Common myeloid progenitor, CD34-positive (primary cell): Measurements from ENCODE around the gene SLC40A1.

Experiments
- CTCF ChIA-PET: fragments of 350-600 bp; sonication (Branson Sonifier 250); formaldehyde crosslinking; loops from one replicate; lab custom pipeline; 2021; ENCODE audit warnings: antibody characterized with exemption; lab: Charles Lee
- POLR2A ChIA-PET: fragments of 350-600 bp; sonication (Branson Sonifier 250); formaldehyde crosslinking; loops from one replicate; lab custom pipeline; 2021; ENCODE audit warnings: antibody characterized with exemption; lab: Charles Lee
- DNase-seq, 3 donors: peaks; one replicate each; pipeline versions ENCODE4 v3.0.0 to v3.0.0-alpha.2; 2013
- H3K27ac ChIP-seq, 2 experiments: 1 replicate in 1 of 2; 2 replicates in 1 of 2; pipeline ENCODE4 v1.7.0; 2013; ENCODE audit warnings: inconsistent platforms in 2 of 2, low read length in 2 of 2, mild to moderate bottlenecking in 2 of 2, low read depth in 1 of 2, moderate library complexity in 1 of 2; ENCODE audit not compliant: severe bottlenecking in 2 of 2, insufficient read depth in 1 of 2, poor library complexity in 1 of 2
- H3K27me3 ChIP-seq, 5 experiments: replicated peaks in 2 of 5; 1 replicate in 3 of 5; 2 replicates in 2 of 5; pipeline versions ENCODE4 v1.6.1 to v1.7.0; 2013; ENCODE audit warnings: low read length in 4 of 5, mild to moderate bottlenecking in 2 of 5, moderate library complexity in 2 of 5, inconsistent platforms in 1 of 5; ENCODE audit not compliant: insufficient read depth in 5 of 5, control insufficient read depth in 4 of 5
- H3K36me3 ChIP-seq, 4 experiments: 1 replicate in 2 of 4; 2 replicates in 2 of 4; pipeline versions ENCODE4 v1.6.1 to v1.7.0; 2013; ENCODE audit warnings: low read length in 3 of 4, control low read depth in 1 of 4, mild to moderate bottlenecking in 1 of 4; ENCODE audit not compliant: control insufficient read depth in 4 of 4, insufficient read depth in 4 of 4
- H3K4me1 ChIP-seq, 4 experiments: 1 replicate in 3 of 4; 2 replicates in 1 of 4; pipeline versions ENCODE4 v1.6.1 to v1.7.1; 2013; ENCODE audit warnings: low read length in 3 of 4, mild to moderate bottlenecking in 3 of 4, control low read depth in 1 of 4, inconsistent platforms in 1 of 4, moderate library complexity in 1 of 4; ENCODE audit not compliant: control insufficient read depth in 4 of 4, insufficient read depth in 4 of 4; ENCODE audit errors: control extremely low read depth in 1 of 4
- H3K4me3 ChIP-seq, 7 experiments: 1 replicate in 4 of 7; 2 replicates in 3 of 7; pipeline versions ENCODE4 v1.5.1 to v1.7.0; 2013; ENCODE audit warnings: mild to moderate bottlenecking in 7 of 7, low read length in 6 of 7, moderate library complexity in 6 of 7, inconsistent platforms in 2 of 7, low read depth in 2 of 7, control low read depth in 1 of 7; ENCODE audit not compliant: insufficient read depth in 4 of 7, control insufficient read depth in 1 of 7; ENCODE audit errors: extremely low read depth in 1 of 7
- H3K9me3 ChIP-seq, 5 experiments: 1 replicate in 4 of 5; 2 replicates in 1 of 5; pipeline versions ENCODE4 v1.6.1 to v1.7.1; 2013; ENCODE audit warnings: low read length in 4 of 5, mild to moderate bottlenecking in 2 of 5, inconsistent platforms in 1 of 5, low read depth in 1 of 5, moderate library complexity in 1 of 5; ENCODE audit not compliant: control insufficient read depth in 4 of 5, insufficient read depth in 2 of 5; ENCODE audit errors: control extremely low read depth in 1 of 5
- WGBS: methylation state at CpG from one replicate; pipeline ENCODE4 v1.1.5; 2013; ENCODE audit not compliant: insufficient coverage; 5-methylcytosine and 5-hydroxymethylcytosine counted together

The SLC40A1 gene

GRCh38 chr2:189540551-189540950, 40.0 kb downstream of the SLC40A1 start:
- H3K27me3 ChIP-seq: no peaks in the 10 kb centered on the region
- no peak overlapping the region for H3K4me3 ChIP-seq
- ChIA-PET POLR2A (no interaction called here), CTCF (no interaction called here)
- H3K36me3 ChIP-seq: no peaks in the 10 kb centered on the region
- WGBS: 100% methylated on average over 1 of the region's 1 CpG
- H3K27ac ChIP-seq: no peak overlapping the region
- H3K9me3 ChIP-seq: no peaks in the 10 kb centered on the region
- H3K4me1 ChIP-seq: no peaks in the 10 kb centered on the region
- no peak for DNase-seq

DNA sequence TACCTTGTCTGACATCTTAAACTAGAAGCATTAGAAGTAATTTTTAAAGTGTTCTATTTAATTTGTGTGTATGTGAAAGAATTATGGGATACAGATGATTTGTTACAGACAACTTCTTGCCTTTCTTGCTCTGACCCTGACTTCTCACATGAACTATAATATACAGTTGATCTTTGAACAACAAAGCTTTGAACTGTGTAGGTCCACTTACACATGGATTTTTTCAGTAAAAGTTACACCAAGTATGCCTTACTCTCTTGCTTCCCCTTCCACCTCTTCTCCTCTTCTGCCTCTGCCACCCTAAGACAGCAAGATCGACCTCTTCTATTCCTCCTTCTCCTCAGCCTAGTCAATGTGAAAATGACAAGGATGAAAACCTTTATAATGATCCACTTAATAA, 42.2 kb downstream of the SLC40A1 start:
- DNase-seq: no peak
- peaks cover 0 to 7% (median 0%) of the 10 kb centered on the region in 4 experiments for H3K4me1 ChIP-seq
- WGBS: no CpG with 5 or more reads among the region's 1 CpG
- H3K27ac ChIP-seq: no peak overlapping the region
- ChIA-PET CTCF (interaction anchor here (1.6 kb wide), 1 partner anchor 25 kb away, joined by 3 read pairs; no protein-coding TSS in a partner anchor), POLR2A (no interaction called here)
- no peaks in the 10 kb centered on the region for H3K27me3 ChIP-seq
- H3K36me3 ChIP-seq: no peaks in the 10 kb centered on the region
- no peaks in the 10 kb centered on the region for H3K9me3 ChIP-seq
- no peak overlapping the region for H3K4me3 ChIP-seq

GRCh38 chr2:189536830-189537229, 43.8 kb downstream of the SLC40A1 start:
- Histone ChIP-seq H3K36me3 (no peaks in the 10 kb centered on the region), H3K9me3 (no peaks in the 10 kb centered on the region), H3K4me1 (peaks cover 0 to 7% (median 0%) of the 10 kb centered on the region in 4 experiments), H3K27me3 (no peaks in the 10 kb centered on the region), H3K4me3 (no peak overlapping the region), H3K27ac (no peak overlapping the region)
- ChIA-PET CTCF (interaction anchor here (1.1 kb wide), 1 partner anchor 40 kb away, joined by 4 read pairs; no protein-coding TSS in a partner anchor), POLR2A (no interaction called here)
- 85% methylated on average over 3 of the region's 3 CpGs for WGBS
- no peak for DNase-seq

DNA sequence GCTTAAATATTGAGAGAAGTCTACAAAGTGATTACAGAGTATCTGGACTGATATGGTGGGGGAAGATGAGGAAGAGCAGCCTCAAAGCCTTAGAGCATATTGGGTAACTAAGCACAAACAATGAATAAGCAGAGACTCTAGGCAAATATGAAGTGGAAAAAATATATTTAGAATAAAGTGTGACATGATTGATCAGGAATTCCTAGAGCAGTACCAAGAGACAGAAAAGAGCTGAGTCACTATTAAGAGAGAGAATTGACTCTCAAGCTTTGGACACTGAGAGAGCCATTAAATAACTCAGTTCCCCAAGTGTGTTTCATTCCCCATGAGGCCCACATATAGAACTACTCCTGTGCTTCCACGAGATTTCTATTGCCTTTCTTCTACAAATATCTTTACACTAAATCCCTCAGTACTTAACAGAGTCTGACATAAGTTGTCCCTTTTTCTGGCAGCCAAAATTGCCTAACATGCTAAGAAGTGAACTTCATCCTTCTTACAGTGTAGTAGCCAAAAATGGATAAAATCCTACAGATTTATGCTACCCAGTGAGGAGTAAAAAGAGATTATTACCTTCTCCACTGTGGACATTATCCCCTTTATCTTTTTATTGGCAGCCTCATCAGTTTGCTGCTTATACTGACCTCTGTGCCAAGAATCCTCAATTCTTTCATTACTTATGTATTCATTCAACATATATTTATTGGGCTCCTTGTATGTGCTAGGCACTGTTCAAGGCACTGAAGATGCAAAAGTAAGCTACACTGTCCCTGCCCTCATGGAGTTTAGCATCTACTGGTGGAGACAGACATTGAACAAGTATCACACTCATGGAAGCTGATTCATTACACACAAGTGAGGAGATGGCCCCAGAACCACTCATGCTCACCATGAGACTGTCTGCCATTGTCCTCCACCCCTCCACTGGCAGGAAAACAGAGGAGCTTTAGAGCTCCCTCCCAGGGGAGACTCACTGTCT, 45.4 kb downstream of the SLC40A1 start:
- no peak for DNase-seq
- no peak overlapping the region for H3K27ac ChIP-seq
- WGBS: 67% methylated on average over 1 of the region's 1 CpG
- ChIA-PET CTCF (no interaction called here), POLR2A (no interaction called here)
- no peaks in the 10 kb centered on the region for H3K9me3 ChIP-seq
- H3K4me1 ChIP-seq: peaks cover 0 to 7% (median 0%) of the 10 kb centered on the region in 4 experiments
- no peaks in the 10 kb centered on the region for H3K27me3 ChIP-seq
- no peaks in the 10 kb centered on the region for H3K36me3 ChIP-seq
- H3K4me3 ChIP-seq: no peak overlapping the region

- WGBS: 96% methylated on average over 6 of the region's 6 CpGs
- H3K4me3 ChIP-seq: no peak overlapping the region
- H3K27me3 ChIP-seq: no peaks in the 10 kb centered on the region
- H3K9me3 ChIP-seq: no peaks in the 10 kb centered on the region
- H3K27ac ChIP-seq: no peak overlapping the region
- no peaks in the 10 kb centered on the region for H3K36me3 ChIP-seq
- no peak for DNase-seq
- POLR2A ChIA-PET: interaction anchor here (0.7 kb wide), 1 partner anchor 76 kb away, joined by 3 read pairs; no protein-coding TSS in a partner anchor
- peaks cover 0 to 7% (median 0%) of the 10 kb centered on the region in 4 experiments for H3K4me1 ChIP-seq
- CTCF ChIA-PET: interaction anchor here (1.0 to 1.5 kb wide), 2 partner anchors 17 to 26 kb away, joined by 3 to 4 read pairs; no protein-coding TSS in a partner anchor
Measured at GRCh38 chr2:189533288-189534035, 47.1 kb downstream of the SLC40A1 start.

DNA sequence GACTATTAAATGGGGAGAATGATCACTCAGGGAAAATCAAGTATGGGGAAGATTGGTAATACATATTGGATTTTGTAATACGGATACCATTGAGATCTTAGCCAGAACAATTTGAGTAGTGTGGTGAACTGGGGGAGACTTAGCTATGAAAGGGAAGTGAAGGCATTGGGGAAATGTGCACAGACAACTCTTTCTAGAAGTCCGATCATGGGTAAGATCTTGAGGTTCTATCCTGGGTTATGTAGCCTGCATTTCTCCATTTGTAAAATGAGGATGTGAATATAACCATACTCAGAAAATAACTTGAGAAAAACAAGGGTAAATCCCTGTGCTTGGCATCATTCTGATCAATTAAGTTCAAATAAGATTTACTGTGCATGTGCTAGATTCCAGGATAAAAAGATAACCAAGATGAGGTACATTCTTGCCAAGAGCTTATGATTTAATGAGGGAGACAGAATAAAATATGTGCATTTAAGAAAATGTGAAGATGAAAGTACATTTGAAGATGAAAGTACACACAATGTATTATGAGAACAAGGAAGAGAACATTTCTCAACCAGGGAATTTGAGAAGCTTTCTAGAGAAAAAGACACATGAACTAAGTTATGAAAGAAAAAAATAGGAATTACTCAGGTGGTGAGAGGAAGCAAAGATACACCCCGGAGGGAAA, 49.5 kb downstream of the SLC40A1 start:
- no peak overlapping the region for H3K4me3 ChIP-seq
- ChIA-PET POLR2A (no interaction called here), CTCF (interaction anchor here (1.0 kb wide), 2 partner anchors 13 to 30 kb away, joined by 3 read pairs; no protein-coding TSS in a partner anchor)
- DNase-seq: no peak
- H3K36me3 ChIP-seq: no peaks in the 10 kb centered on the region
- no peaks in the 10 kb centered on the region for H3K9me3 ChIP-seq
- WGBS: 100% methylated on average over 2 of the region's 3 CpGs
- H3K27ac ChIP-seq: no peak overlapping the region
- peaks cover 0 to 7% (median 0%) of the 10 kb centered on the region in 4 experiments for H3K4me1 ChIP-seq
- no peaks in the 10 kb centered on the region for H3K27me3 ChIP-seq
